HG03045 (cell line): ENCODE results near the gene EIF5.

ENCODE experiments used
- ATAC-seq: cut with Tn5 transposase; IDR thresholded peaks from one replicate; pipeline ENCODE4 v1.9.1; 2021; ENCODE audit warnings: mild to moderate bottlenecking, moderate library complexity; ENCODE audit not compliant: unreplicated experiment

The EIF5 gene

GRCh38 chr14:103361867-103362266, 27.8 kb downstream of the EIF5 start:
- ATAC-seq, result no peak

GRCh38 chr14:103362780-103363179, 28.7 kb downstream of the EIF5 start:
- ATAC-seq, result no peak

GRCh38 chr14:103366741-103367140, 32.7 kb downstream of the EIF5 start:
- ATAC-seq, result no peak

GRCh38 chr14:103367995-103368394, 34.0 kb downstream of the EIF5 start:
- no peak for ATAC-seq

- ATAC-seq, result no peak
These were observed 36.0 kb downstream of the EIF5 start for GRCh38 chr14:103370087-103370486.

- no peak for ATAC-seq
These were observed 38.0 kb downstream of the EIF5 start for GRCh38 chr14:103372017-103372416.

- no peak for ATAC-seq
These were observed 38.7 kb downstream of the EIF5 start for GRCh38 chr14:103372552-103373304.

- no peak for ATAC-seq
These were observed 40.1 kb downstream of the EIF5 start for GRCh38 chr14:103374121-103374520.

GRCh38 chr14:103377522-103378037, 43.5 kb downstream of the EIF5 start:
- no peak for ATAC-seq

GRCh38 chr14:103378038-103378854, 44.2 kb downstream of the EIF5 start:
- ATAC-seq, result no peak

- no peak for ATAC-seq
These were observed 46.8 kb downstream of the EIF5 start for GRCh38 chr14:103380719-103381377.

- ATAC-seq, result no peak
These were observed 48.3 kb downstream of the EIF5 start for GRCh38 chr14:103382376-103382775.

GRCh38 chr14:103384450-103385151, 50.6 kb downstream of the EIF5 start:
- ATAC-seq, result no peak

GRCh38 chr14:103385152-103385928, 51.3 kb downstream of the EIF5 start, which contains the start of gene MARK3:
TSS of gene MARK3 (plus strand) at chr14:103385415. CDS start at chr14:103386030, 615 bp downstream.
- peak; percentile 94 for ATAC-seq

GRCh38 chr14:103385929-103386712, 52.1 kb downstream of the EIF5 start:
- ATAC-seq, result peak; percentile 5

- ATAC-seq, result no peak
These were observed 52.8 kb downstream of the EIF5 start for GRCh38 chr14:103386713-103387329.

- no peak for ATAC-seq
These were observed 54.6 kb downstream of the EIF5 start for GRCh38 chr14:103388664-103389063.

- no peak for ATAC-seq
These were observed 56.6 kb downstream of the EIF5 start for GRCh38 chr14:103390605-103391004.

- no peak for ATAC-seq
These were observed 57.0 kb downstream of the EIF5 start for GRCh38 chr14:103391048-103391447.
